Measurements from ENCODE around the gene RNF224. TPM values are rescaled to one million over a fixed set of nuclear protein-coding genes. Genes with fewer than 3 reads are reported as not detected.

The RNF224 gene
- total and polyA plus RNA-seq, 2 of the 13 experiments (the other 11 are each of a cell fraction or from before 2014, with no cell fraction given): 0.09 TPM; not detected in 1

- no peak for TF ChIP-seq ZEB1 (IDR thresholded peaks at IDR 0.05; ENCODE audit: insufficient replicate concordance, low read depth)
- no peak for TF ChIP-seq ZHX2 (IDR thresholded peaks at IDR 0.05; ENCODE audit: low read depth)
- TF ChIP-seq ZHX2 (CRISPR knock-in tag; IDR thresholded peaks at IDR 0.05; ENCODE audit: borderline replicate concordance): peak; percentile 53; the same call in 1 of the 2 replicates
- TF ChIP-seq CREB1 (IDR thresholded peaks at IDR 0.05): no peak
- TF ChIP-seq CREB1 (CRISPR knock-in tag; IDR thresholded peaks at IDR 0.05): no peak
- peak; percentile 63 for TF ChIP-seq ZZZ3 (CRISPR knock-in tag; IDR thresholded peaks at IDR 0.05; ENCODE audit: borderline replicate concordance)
- no peak for TF ChIP-seq FOXO1 (CRISPR knock-in tag; IDR thresholded peaks at IDR 0.05)
- no peak for TF ChIP-seq ZNF569 (CRISPR knock-in tag; IDR thresholded peaks at IDR 0.05; ENCODE audit: borderline replicate concordance)
- TF ChIP-seq HNF4G (IDR thresholded peaks at IDR 0.05; ENCODE audit: borderline replicate concordance, low read depth, low read length): 0 out of 2 replicates have a peak, but pooled peaks have one; percentile 10
- TF ChIP-seq HNF4G (CRISPR knock-in tag; IDR thresholded peaks at IDR 0.05; ENCODE audit: borderline replicate concordance, low read depth): no peak
- TF ChIP-seq ZNF773 (CRISPR knock-in tag; IDR thresholded peaks at IDR 0.05; ENCODE audit: borderline replicate concordance): peak; percentile 59; the same call in 1 of the 2 replicates
- peak; percentile 59; the same call in 1 of the 2 replicates for TF ChIP-seq THRA (CRISPR knock-in tag; IDR thresholded peaks at IDR 0.05; ENCODE audit: borderline replicate concordance)
- peak; percentile 72 for TF ChIP-seq ZNF781 (CRISPR knock-in tag; IDR thresholded peaks at IDR 0.05; ENCODE audit: borderline replicate concordance, not compliant biosample characterization)
- TF ChIP-seq TFAP4 (IDR thresholded peaks at IDR 0.05; ENCODE audit: borderline replicate concordance, low read depth): peak; percentile 14; the same call in 1 of the 2 replicates
- TF ChIP-seq ZBTB8A (CRISPR knock-in tag; IDR thresholded peaks at IDR 0.05; ENCODE audit: borderline replicate concordance, low read depth): no peak
- TF ChIP-seq SP5 (CRISPR knock-in tag; IDR thresholded peaks at IDR 0.05; ENCODE audit: borderline replicate concordance, low read depth): 0 out of 2 replicates have a peak, but pooled peaks have one; percentile 34
- TF ChIP-seq ARID5B (CRISPR knock-in tag; IDR thresholded peaks at IDR 0.05): peak; percentile 63
- peak; percentile 82 for TF ChIP-seq ZNF768 (CRISPR knock-in tag; IDR thresholded peaks at IDR 0.05)
These were observed 13.1 kb downstream of the RNF224 start (continued) for GRCh38 chr9:137240318-137240840.
